ENCODE results near the gene DEFB131B.
"Not testable (repeated sequence)": the region's sequence is repeated elsewhere in the genome, so short reads cannot be mapped to it uniquely, and the experiment has no call there.

Gene DEFB131B

DNA sequence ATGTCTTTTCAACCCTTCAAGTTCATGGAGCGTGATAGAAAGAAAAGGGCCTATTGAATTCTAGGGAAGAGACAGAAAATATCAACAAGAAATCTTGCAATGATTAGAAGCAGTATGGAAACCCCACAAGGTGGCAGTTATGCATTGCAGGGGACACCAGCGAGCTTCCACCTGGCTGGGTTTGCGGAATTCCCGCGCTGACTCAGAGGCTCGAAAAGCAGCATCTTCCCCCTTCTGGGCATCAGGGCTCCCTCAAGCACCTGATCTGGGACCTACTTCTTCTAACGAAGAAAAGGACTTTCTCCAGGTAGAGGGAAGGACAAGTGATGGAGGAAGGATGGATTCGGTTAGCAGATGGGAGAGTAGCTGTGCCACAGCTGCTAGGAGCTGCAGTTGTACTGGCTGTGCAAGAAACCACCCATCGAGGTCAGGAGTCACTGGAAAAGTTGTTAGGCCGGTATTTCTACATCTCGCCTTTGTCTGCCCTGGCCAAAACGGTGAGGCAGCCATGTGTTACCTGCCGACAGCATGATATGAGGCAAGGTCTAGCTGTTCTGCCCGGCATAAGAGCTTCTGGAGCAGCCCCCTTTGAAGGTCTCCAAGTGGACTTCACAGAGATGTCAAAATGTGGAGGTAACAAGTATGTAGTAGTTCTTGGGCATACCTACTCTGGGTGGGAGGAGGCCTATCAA lies 11.1 kb downstream of the DEFB131B start:
- not testable (repeated sequence) for H3K4me3 ChIP-seq (ENCODE audit: low read depth, low read length); DNase-seq (ENCODE audit: low read depth)

DNA sequence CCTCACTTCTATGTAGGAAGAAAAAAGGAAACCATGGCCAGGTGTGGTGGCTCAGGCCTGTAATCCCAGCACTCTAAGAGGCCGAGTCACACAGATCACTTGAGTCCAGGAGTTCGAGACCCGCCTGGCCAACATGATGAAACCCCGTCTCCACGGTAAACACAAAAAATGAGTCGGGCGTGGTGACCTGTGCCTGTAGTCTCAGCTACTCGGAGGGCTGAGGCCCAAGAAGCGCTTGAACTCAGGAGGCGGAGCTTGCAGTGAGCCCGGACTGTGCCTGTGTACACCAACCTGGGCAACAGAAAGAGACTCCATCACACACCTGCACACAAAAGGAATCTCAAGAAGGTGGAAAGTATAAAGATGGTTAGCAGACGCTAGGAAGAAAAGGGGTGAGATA lies 17.7 kb downstream of the DEFB131B start:
- H3K4me3 ChIP-seq (ENCODE audit: low read depth, low read length), result no peak overlapping the region
- TF ChIP-seq, protein P1, sequence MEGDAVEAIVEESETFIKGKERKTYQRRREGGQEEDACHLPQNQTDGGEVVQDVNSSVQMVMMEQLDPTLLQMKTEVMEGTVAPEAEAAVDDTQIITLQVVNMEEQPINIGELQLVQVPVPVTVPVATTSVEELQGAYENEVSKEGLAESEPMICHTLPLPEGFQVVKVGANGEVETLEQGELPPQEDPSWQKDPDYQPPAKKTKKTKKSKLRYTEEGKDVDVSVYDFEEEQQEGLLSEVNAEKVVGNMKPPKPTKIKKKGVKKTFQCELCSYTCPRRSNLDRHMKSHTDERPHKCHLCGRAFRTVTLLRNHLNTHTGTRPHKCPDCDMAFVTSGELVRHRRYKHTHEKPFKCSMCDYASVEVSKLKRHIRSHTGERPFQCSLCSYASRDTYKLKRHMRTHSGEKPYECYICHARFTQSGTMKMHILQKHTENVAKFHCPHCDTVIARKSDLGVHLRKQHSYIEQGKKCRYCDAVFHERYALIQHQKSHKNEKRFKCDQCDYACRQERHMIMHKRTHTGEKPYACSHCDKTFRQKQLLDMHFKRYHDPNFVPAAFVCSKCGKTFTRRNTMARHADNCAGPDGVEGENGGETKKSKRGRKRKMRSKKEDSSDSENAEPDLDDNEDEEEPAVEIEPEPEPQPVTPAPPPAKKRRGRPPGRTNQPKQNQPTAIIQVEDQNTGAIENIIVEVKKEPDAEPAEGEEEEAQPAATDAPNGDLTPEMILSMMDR (conservative IDR thresholded peaks at IDR 0.05; ENCODE audit: low read depth, low read length), result no peak
- DNase-seq (ENCODE audit: low read depth), result no peak

- peak; percentile 74 for DNase-seq (ENCODE audit: low read depth)
Observed at GRCh38 chr11:71901137-71901536, 22.9 kb downstream of the DEFB131B start.

DNA sequence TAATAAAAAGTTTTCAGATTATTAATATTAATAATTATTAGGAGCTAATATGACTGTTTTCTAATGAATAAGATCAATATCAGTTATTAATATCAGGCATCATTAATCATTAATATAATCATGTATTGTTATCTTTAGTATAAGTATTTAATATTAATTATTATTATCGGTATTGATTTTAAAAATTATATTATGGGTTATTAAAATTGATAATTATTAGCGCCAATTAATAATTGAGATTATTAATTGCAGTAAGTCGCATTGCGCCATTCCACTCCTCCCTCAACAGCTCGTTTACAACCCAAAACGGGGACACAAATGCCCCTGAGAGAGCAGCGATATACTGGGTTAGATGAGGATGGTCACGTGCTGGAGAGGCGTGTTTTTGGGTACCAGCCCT lies 30.0 kb downstream of the DEFB131B start:
- no peak overlapping the region for H3K4me3 ChIP-seq (ENCODE audit: low read depth, low read length)
- TF ChIP-seq, protein P1 (conservative IDR thresholded peaks at IDR 0.05; ENCODE audit: low read depth, low read length), result no peak
- no peak for DNase-seq (ENCODE audit: low read depth)

More at GRCh38 chr11:71901137-71901536, 22.9 kb downstream of the DEFB131B start:
- not testable (repeated sequence) for H3K4me3 ChIP-seq (ENCODE audit: low read depth, low read length)

DNA sequence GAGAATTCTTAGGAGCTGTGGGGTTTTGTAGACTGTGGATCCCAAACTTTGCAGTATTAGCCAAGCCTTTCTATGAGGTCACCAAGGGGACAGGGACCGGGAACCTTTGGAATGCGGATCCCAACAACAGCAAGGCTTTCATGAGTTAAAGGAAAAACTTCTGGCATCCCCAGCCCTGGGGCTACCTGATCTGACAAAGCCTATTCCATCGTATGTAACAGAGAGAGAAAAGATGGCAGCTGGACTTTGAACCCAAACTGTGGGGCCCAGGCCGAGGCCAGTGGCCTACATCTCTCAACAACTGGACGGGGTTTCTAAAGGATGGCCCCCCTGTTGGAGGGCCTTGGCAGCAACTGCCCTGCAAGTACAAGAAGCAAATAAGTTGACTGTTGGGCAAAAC lies 32.5 kb downstream of the DEFB131B start:
- DNase-seq (ENCODE audit: low read depth); H3K4me3 ChIP-seq (ENCODE audit: low read depth, low read length): not testable (repeated sequence)

DNA sequence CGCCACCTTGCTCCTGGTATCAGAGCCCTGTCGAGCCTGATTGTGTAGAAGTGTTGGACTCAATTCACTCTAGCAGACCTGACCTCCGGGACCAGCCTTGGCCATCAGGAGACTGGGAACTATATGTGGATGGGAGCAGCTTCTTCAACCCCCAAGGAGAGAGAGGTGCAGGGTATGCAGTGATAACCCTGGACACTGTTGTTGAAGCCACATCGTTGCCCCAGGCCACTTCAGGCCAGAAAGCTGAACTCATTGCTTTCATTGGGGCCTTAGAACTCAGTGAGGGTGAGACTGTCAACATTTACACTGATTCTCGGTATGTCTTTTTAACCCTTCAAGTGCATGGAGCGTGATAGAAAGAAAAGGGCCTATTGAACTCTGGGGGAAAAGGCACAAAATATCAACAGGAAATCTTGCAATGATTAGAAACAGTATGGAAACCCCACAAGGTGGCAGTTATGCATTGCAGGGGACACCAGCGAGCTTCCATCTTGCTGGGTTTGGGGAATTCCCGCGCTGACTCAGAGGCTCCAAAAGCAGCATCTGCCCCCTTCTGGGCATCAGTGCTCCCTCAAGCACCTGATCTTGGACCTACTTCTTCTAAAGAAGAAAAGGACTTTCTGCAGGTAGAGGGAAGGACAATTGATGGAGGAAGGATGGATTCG lies 33.2 kb downstream of the DEFB131B start:
- H3K4me3 ChIP-seq (ENCODE audit: low read depth, low read length), result not testable (repeated sequence)
- peak; percentile 22 for DNase-seq (ENCODE audit: low read depth)
- TF ChIP-seq, protein P1 (conservative IDR thresholded peaks at IDR 0.05; ENCODE audit: low read depth, low read length), result peak; percentile 28

- not testable (repeated sequence) for DNase-seq (ENCODE audit: low read depth); H3K4me3 ChIP-seq (ENCODE audit: low read depth, low read length)
Observed at GRCh38 chr11:71911986-71912340, 33.7 kb downstream of the DEFB131B start.

DNA sequence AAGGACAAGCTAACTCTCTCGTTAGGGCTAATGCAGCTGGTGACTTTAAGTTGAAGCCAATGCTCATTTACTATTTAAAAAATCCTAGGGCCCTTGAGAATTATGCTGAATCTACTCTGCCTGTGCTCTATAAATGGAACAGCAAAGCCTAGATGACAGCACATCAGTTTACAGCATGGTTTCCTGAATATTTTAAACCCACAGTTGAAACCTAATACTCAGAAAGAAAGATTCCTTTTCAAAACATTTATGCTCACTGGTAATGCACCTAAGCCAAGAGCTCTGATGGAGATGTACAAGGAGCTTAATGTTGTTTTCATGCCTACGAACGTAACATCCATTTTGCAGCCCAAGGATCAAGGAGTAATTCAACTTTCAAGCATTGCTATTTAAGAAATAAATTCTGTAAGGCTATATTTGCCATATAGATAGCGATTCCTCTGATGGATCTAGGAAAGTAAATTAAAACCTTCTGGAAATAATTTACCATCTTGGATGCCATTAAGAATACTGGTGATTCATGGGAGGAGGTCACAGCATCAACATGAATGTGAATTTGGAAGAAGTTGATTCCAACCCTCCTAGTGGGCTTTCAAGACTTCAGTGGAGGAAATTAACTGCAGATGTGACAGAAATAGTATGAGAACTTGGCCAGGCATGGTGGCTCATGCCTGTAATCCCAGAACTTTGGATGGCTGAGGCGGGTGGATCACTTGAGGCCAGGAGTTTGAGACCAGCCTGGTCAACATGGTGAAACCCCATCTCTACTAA lies 35.7 kb downstream of the DEFB131B start:
- peak; percentile 48 for DNase-seq (ENCODE audit: low read depth)
- TF ChIP-seq, protein P1 (conservative IDR thresholded peaks at IDR 0.05; ENCODE audit: low read depth, low read length), result no peak
- H3K4me3 ChIP-seq (ENCODE audit: low read depth, low read length), result no peak overlapping the region

- no peak overlapping the region for H3K4me3 ChIP-seq (ENCODE audit: low read depth, low read length)
- TF ChIP-seq, protein P1 (conservative IDR thresholded peaks at IDR 0.05; ENCODE audit: low read depth, low read length), result no peak
- no peak for DNase-seq (ENCODE audit: low read depth)
Observed at GRCh38 chr11:71914617-71915189, 36.5 kb downstream of the DEFB131B start.
